MM.1S (cell line): ENCODE results near the gene PRKD2.
A peak's percentile ranks its signal among the peaks of the same experiment; 100 is the strongest.

Source experiments
- DNase-seq: peaks from one replicate; pipeline ENCODE4 v3.0.0-alpha.2; 2015
- H2AFZ ChIP-seq: fragments of 300-600 bp; sonication (generic); 2 replicates; pipeline ENCODE4 v1.6.0; 2016; ENCODE audit warnings: antibody characterized with exemption, low read length
- H3F3A ChIP-seq: fragments of 300-600 bp; sonication (generic); 2 replicates; pipeline ENCODE4 v1.6.1; 2016; ENCODE audit warnings: mild to moderate bottlenecking, antibody characterized with exemption, low read length, moderate library complexity, mixed read lengths; ENCODE audit not compliant: insufficient read depth
- H3K27ac ChIP-seq: fragments of 300-600 bp; sonication (generic); 2 replicates; pipeline ENCODE4 v1.5.1; 2016; ENCODE audit warnings: mild to moderate bottlenecking, low read length
- H3K27me3 ChIP-seq: fragments of 300-600 bp; sonication (generic); replicated peaks from 2 replicates; pipeline ENCODE4 v1.6.0; 2016; ENCODE audit warnings: low read length; ENCODE audit not compliant: insufficient read depth
- H3K36me3 ChIP-seq: fragments of 300-600 bp; sonication (generic); replicated peaks from 2 replicates; pipeline ENCODE4 v1.6.1; 2016; ENCODE audit warnings: mild to moderate bottlenecking, low read length, mixed read lengths; ENCODE audit not compliant: insufficient read depth
- H3K4me1 ChIP-seq: fragments of 300-600 bp; sonication (generic); 2 replicates; pipeline ENCODE4 v1.6.1; 2016; ENCODE audit warnings: low read length, mixed read lengths
- H3K4me2 ChIP-seq: fragments of 300-600 bp; sonication (generic); 2 replicates; pipeline ENCODE4 v1.6.0; 2016; ENCODE audit warnings: low read depth, low read length
- H3K4me3 ChIP-seq: fragments of 300-600 bp; sonication (generic); 2 replicates; pipeline ENCODE4 v1.5.1; 2016; ENCODE audit warnings: low read length, mixed read lengths
- H3K79me2 ChIP-seq: fragments of 300-600 bp; sonication (generic); 2 replicates; pipeline ENCODE4 v1.6.1; 2016; ENCODE audit warnings: mixed run types, low read length, mixed read lengths
- H3K9ac ChIP-seq: fragments of 300-600 bp; sonication (generic); 2 replicates; pipeline ENCODE4 v1.6.1; 2016; ENCODE audit warnings: low read length, mixed read lengths
- H3K9me2 ChIP-seq: fragments of 300-600 bp; sonication (generic); replicated peaks from 2 replicates; pipeline ENCODE4 v1.6.1; 2016; ENCODE audit warnings: mild to moderate bottlenecking, low read length, mixed read lengths; ENCODE audit not compliant: insufficient read depth
- H3K9me3 ChIP-seq: fragments of 300-600 bp; sonication (generic); replicated peaks from 2 replicates; pipeline ENCODE4 v1.6.1; 2016; ENCODE audit warnings: mild to moderate bottlenecking, low read length, mixed read lengths; ENCODE audit not compliant: insufficient read depth
- H4K20me1 ChIP-seq: fragments of 300-600 bp; sonication (generic); 2 replicates; pipeline ENCODE4 v1.6.1; 2016; ENCODE audit warnings: mild to moderate bottlenecking, low read length, moderate library complexity, mixed read lengths; ENCODE audit not compliant: insufficient read depth
- CTCF ChIP-seq: fragments of 300-600 bp; sonication (generic); IDR thresholded peaks from 2 replicates; pipeline ENCODE4 v1.5.1; 2016; ENCODE audit warnings: antibody characterized with exemption, low read length, mixed read lengths
- EZH2 ChIP-seq: fragments of 300-600 bp; sonication (generic); optimal IDR thresholded peaks from 2 replicates; pipeline ENCODE3; 2017; ENCODE audit warnings: low read depth, mild to moderate bottlenecking, antibody characterized with exemption, low read length, mixed read lengths
- EZH2phosphoT487 ChIP-seq: fragments of 300-600 bp; sonication (generic); IDR thresholded peaks from 2 replicates; pipeline ENCODE4 v1.6.1; 2018; ENCODE audit warnings: antibody characterized with exemption, low read length

The PRKD2 gene

GRCh38 chr19:46718934-46719622 is 2.2 kb upstream of the PRKD2 start:
- Histone ChIP-seq H3K9me2 (no peaks in the 10 kb centered on the region), H3K27ac (peak overlapping the region; percentile 95), H3K36me3 (no peaks in the 10 kb centered on the region), H3K4me1 (peaks cover 12% of the 10 kb centered on the region), H2AFZ (no peak overlapping the region), H3K9ac (peak overlapping the region; percentile 46; the same call in 1 of the 2 replicates), H3F3A (peaks cover 41% of the 10 kb centered on the region), H3K27me3 (no peaks in the 10 kb centered on the region), H4K20me1 (no peaks in the 10 kb centered on the region), H3K79me2 (peaks cover 37% of the 10 kb centered on the region), H3K4me2 (peak overlapping the region; percentile 95), H3K4me3 (peak overlapping the region; percentile 98; the same call in 1 of the 2 replicates), H3K9me3 (no peaks in the 10 kb centered on the region)
- no peak for DNase-seq
- TF ChIP-seq EZH2phosphoT487 (no peak), CTCF (no peak), EZH2 (no peak)

GRCh38 chr19:46718157-46718933 is 1.4 kb upstream of the PRKD2 start:
- Histone ChIP-seq H3K9me3 (no peaks in the 10 kb centered on the region), H3K4me1 (peaks cover 12% of the 10 kb centered on the region), H3K4me2 (peak overlapping the region; percentile 95), H3K9me2 (no peaks in the 10 kb centered on the region), H3K27me3 (no peaks in the 10 kb centered on the region), H3K9ac (peak overlapping the region; percentile 96), H3K79me2 (peaks cover 43% of the 10 kb centered on the region), H3K4me3 (peak overlapping the region; percentile 98), H3K36me3 (no peaks in the 10 kb centered on the region), H2AFZ (no peak overlapping the region), H3K27ac (peak overlapping the region; percentile 95), H3F3A (peaks cover 46% of the 10 kb centered on the region), H4K20me1 (no peaks in the 10 kb centered on the region)
- peak; percentile 87 for DNase-seq
- TF ChIP-seq CTCF (no peak), EZH2phosphoT487 (no peak), EZH2 (no peak)

- H4K20me1 ChIP-seq: no peaks in the 10 kb centered on the region
- no peak overlapping the region for H2AFZ ChIP-seq
- H3K4me1 ChIP-seq: peaks cover 12% of the 10 kb centered on the region
- no peaks in the 10 kb centered on the region for H3K9me3 ChIP-seq
- H3K36me3 ChIP-seq: no peaks in the 10 kb centered on the region
- peak; percentile 25 for DNase-seq
- no peak for TF ChIP-seq EZH2
- TF ChIP-seq EZH2phosphoT487: no peak
- TF ChIP-seq CTCF: no peak
- peak overlapping the region; percentile 98 for H3K4me3 ChIP-seq
- H3K9ac ChIP-seq: peak overlapping the region; percentile 96
- H3F3A ChIP-seq: peaks cover 48% of the 10 kb centered on the region
- peaks cover 49% of the 10 kb centered on the region for H3K79me2 ChIP-seq
- no peaks in the 10 kb centered on the region for H3K27me3 ChIP-seq
- peak overlapping the region; percentile 95 for H3K27ac ChIP-seq
- no peaks in the 10 kb centered on the region for H3K9me2 ChIP-seq
- peak overlapping the region; percentile 95 for H3K4me2 ChIP-seq
Observed at GRCh38 chr19:46717716-46718143, 816 bp upstream of the PRKD2 start.
